SK-N-DZ (cell line): ENCODE measurements around the gene VIPR1.

Experiments
- DNase-seq: peaks from one replicate; pipeline ENCODE4 v3.0.0-alpha.2; 2015; ENCODE audit warnings: low spot score

The VIPR1 gene

GRCh38 chr3:42510325-42510724, 7.9 kb downstream of the VIPR1 start:
- DNase-seq: no peak

GRCh38 chr3:42511201-42511600, 8.8 kb downstream of the VIPR1 start:
- DNase-seq: no peak

GRCh38 chr3:42511736-42512135, 9.3 kb downstream of the VIPR1 start:
- DNase-seq: no peak

- DNase-seq: no peak
Measured at GRCh38 chr3:42513121-42513520, 10.7 kb downstream of the VIPR1 start.

- no peak for DNase-seq
Measured at GRCh38 chr3:42513521-42513920, 11.1 kb downstream of the VIPR1 start.

- DNase-seq: no peak
Measured at GRCh38 chr3:42514876-42515275, 12.4 kb downstream of the VIPR1 start.

GRCh38 chr3:42515391-42515916, 13.0 kb downstream of the VIPR1 start:
- DNase-seq: no peak

GRCh38 chr3:42515976-42516375, 13.5 kb downstream of the VIPR1 start:
- no peak for DNase-seq

GRCh38 chr3:42516443-42516842, 14.0 kb downstream of the VIPR1 start:
- no peak for DNase-seq

GRCh38 chr3:42517117-42517516, 14.7 kb downstream of the VIPR1 start:
- DNase-seq: no peak

GRCh38 chr3:42518800-42519567, 16.5 kb downstream of the VIPR1 start:
- no peak for DNase-seq

GRCh38 chr3:42519568-42519962, 17.1 kb downstream of the VIPR1 start:
- DNase-seq: no peak

GRCh38 chr3:42520336-42520735, 17.9 kb downstream of the VIPR1 start:
- no peak for DNase-seq

- DNase-seq: no peak
Measured at GRCh38 chr3:42520906-42521305, 18.5 kb downstream of the VIPR1 start.

GRCh38 chr3:42524751-42525150, 22.3 kb downstream of the VIPR1 start:
- DNase-seq: no peak

GRCh38 chr3:42525212-42525611, 22.8 kb downstream of the VIPR1 start:
- DNase-seq: no peak

GRCh38 chr3:42525736-42526345, 23.4 kb downstream of the VIPR1 start:
- DNase-seq: no peak

GRCh38 chr3:42526616-42527367, 24.3 kb downstream of the VIPR1 start:
- no peak for DNase-seq

- no peak for DNase-seq
Measured at GRCh38 chr3:42527368-42527917, 25.0 kb downstream of the VIPR1 start.

GRCh38 chr3:42529468-42529867, 27.0 kb downstream of the VIPR1 start:
- DNase-seq: no peak

GRCh38 chr3:42530073-42530472, 27.6 kb downstream of the VIPR1 start:
- DNase-seq: no peak

GRCh38 chr3:42531470-42531869, 29.0 kb downstream of the VIPR1 start:
- DNase-seq: no peak
